PC-9 (cell line): ENCODE data around the gene GAB2. TPM values are rescaled to one million over a fixed set of nuclear protein-coding genes. Genes with fewer than 3 reads are reported as not detected.

Source experiments
- BruUV-seq: library from RNA; stranded (reverse); fragments of 400-500 nt; replicated peaks from 2 replicates; lab custom pipeline; 2021; lab: Mats Ljungman, UMichigan
- CTCF ChIA-PET: fragments of 300-600 bp; sonication (Branson Sonifier 250); formaldehyde crosslinking; loops from one replicate; lab custom pipeline; 2022; ENCODE audit warnings: antibody characterized with exemption; lab: Charles Lee
- POLR2A ChIA-PET: fragments of 300-600 bp; sonication (Branson Sonifier 250); formaldehyde crosslinking; loops from one replicate; lab custom pipeline; 2022; ENCODE audit warnings: antibody characterized with exemption; ENCODE audit not compliant: unreplicated experiment; lab: Charles Lee
- DNase-seq, 2 experiments: peaks; one replicate each; pipeline versions ENCODE4 v3.0.0 to v3.0.0-alpha.2; 2015 to 2022; ENCODE audit warnings: mixed read lengths in 1 of 2
- H2AFZ ChIP-seq: fragments of 200-600 bp; sonication (generic); 2 replicates; pipeline ENCODE4 v1.8.1; 2017; ENCODE audit warnings: antibody characterized with exemption
- H3F3A ChIP-seq: fragments of 200-600 bp; sonication (generic); 2 replicates; pipeline ENCODE4 v1.8.1; 2017; ENCODE audit warnings: antibody characterized with exemption, mild to moderate bottlenecking, low read depth; ENCODE audit not compliant: insufficient read depth
- H3K27ac ChIP-seq: fragments of 200-600 bp; sonication (generic); 2 replicates; pipeline ENCODE4 v1.6.1; 2016; ENCODE audit warnings: mixed run types
- H3K27me3 ChIP-seq: fragments of 200-600 bp; sonication (generic); 2 replicates; pipeline ENCODE4 v1.6.1; 2016; ENCODE audit warnings: low read depth, mixed run types; ENCODE audit not compliant: insufficient read depth
- H3K36me3 ChIP-seq: fragments of 200-600 bp; sonication (generic); 2 replicates; pipeline ENCODE4 v1.6.1; 2016; ENCODE audit warnings: low read depth, mixed run types
- H3K4me1 ChIP-seq: fragments of 200-600 bp; sonication (generic); replicated peaks from 2 replicates; pipeline ENCODE4 v1.6.1; 2016; ENCODE audit warnings: mixed run types; ENCODE audit not compliant: insufficient read depth
- H3K4me2 ChIP-seq: fragments of 200-600 bp; sonication (generic); 2 replicates; pipeline ENCODE4 v1.6.1; 2017; ENCODE audit warnings: mixed run types
- H3K4me3 ChIP-seq: fragments of 200-600 bp; sonication (generic); 2 replicates; pipeline ENCODE4 v1.6.1; 2016; ENCODE audit warnings: mixed run types
- H3K79me2 ChIP-seq: fragments of 200-600 bp; sonication (generic); 2 replicates; pipeline ENCODE4 v1.6.1; 2017; ENCODE audit warnings: low read depth, mixed run types
- H3K9me2 ChIP-seq: fragments of 200-600 bp; sonication (generic); 2 replicates; pipeline ENCODE4 v1.8.1; 2017; ENCODE audit warnings: mild to moderate bottlenecking; ENCODE audit not compliant: insufficient read depth
- H3K9me3 ChIP-seq: fragments of 200-600 bp; sonication (generic); 2 replicates; pipeline ENCODE4 v1.8.1; 2016; ENCODE audit warnings: low read depth; ENCODE audit not compliant: insufficient read depth
- H4K20me1 ChIP-seq: fragments of 200-600 bp; sonication (generic); 2 replicates; pipeline ENCODE4 v1.8.1; 2017; ENCODE audit not compliant: insufficient read depth
- EZH2 ChIP-seq: fragments of 200-600 bp; sonication (generic); IDR thresholded peaks from 2 replicates; pipeline ENCODE4 v1.8.0; 2017; ENCODE audit warnings: antibody characterized with exemption, low read depth
- intact Hi-C: fragments of 100-400 bp; cut with micrococcal nuclease; formaldehyde crosslinking; loops from one replicate; pipeline ENCODE4 v1.10.0; 2022; ENCODE audit not compliant: unreplicated experiment
- total RNA-seq: library from RNA; stranded (reverse); gene quantifications from 2 replicates; pipeline ENCODE4 v1.2.3, GENCODE V29; 2021
- TF ChIP-seq, protein P1 (sequence below): fragments of 200-600 bp; sonication (generic); conservative IDR thresholded peaks from 2 replicates; pipeline ENCODE4 v1.6.1; 2017; ENCODE audit warnings: mixed run types, antibody characterized with exemption, mild to moderate bottlenecking, moderate library complexity

GAB2 gene
- total RNA-seq, 1 experiment from 2014 or later = 17.5 TPM

DNA sequence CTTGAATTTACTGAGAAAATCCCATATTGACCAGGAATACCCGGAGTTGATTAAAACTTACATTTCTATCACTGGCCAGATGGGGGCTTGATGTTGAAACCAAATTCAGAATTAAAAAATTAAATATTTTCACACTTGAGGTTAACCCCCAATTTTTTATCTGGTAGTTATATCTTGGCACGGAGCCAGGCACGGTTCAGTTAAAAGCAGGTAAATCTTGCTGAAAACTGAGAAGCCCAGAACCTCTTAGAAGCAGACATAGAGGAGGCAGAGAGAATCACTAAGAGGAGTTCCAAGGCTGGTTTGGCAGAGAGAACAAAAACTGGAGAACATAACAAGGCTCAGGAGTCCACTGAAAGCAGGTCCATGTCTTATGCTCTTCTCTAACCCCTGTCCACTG is 151.2 kb downstream of the GAB2 start:
- Histone ChIP-seq H3K9me3 (no peaks in the 10 kb centered on the region), H3K4me2 (no peak overlapping the region), H2AFZ (no peak overlapping the region), H3K4me1 (no peaks in the 10 kb centered on the region), H3K27ac (no peak overlapping the region), H3K9me2 (no peaks in the 10 kb centered on the region), H3K27me3 (no peaks in the 10 kb centered on the region), H3F3A (no peaks in the 10 kb centered on the region), H4K20me1 (no peaks in the 10 kb centered on the region), H3K4me3 (no peak overlapping the region), H3K79me2 (no peaks in the 10 kb centered on the region), H3K36me3 (no peaks in the 10 kb centered on the region)
- CTCF ChIA-PET = no interaction called here
- intact Hi-C loops = no loop called here
- TF ChIP-seq, protein P1, sequence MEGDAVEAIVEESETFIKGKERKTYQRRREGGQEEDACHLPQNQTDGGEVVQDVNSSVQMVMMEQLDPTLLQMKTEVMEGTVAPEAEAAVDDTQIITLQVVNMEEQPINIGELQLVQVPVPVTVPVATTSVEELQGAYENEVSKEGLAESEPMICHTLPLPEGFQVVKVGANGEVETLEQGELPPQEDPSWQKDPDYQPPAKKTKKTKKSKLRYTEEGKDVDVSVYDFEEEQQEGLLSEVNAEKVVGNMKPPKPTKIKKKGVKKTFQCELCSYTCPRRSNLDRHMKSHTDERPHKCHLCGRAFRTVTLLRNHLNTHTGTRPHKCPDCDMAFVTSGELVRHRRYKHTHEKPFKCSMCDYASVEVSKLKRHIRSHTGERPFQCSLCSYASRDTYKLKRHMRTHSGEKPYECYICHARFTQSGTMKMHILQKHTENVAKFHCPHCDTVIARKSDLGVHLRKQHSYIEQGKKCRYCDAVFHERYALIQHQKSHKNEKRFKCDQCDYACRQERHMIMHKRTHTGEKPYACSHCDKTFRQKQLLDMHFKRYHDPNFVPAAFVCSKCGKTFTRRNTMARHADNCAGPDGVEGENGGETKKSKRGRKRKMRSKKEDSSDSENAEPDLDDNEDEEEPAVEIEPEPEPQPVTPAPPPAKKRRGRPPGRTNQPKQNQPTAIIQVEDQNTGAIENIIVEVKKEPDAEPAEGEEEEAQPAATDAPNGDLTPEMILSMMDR = no peak; the same call in 1 of the 2 replicates
- no peak for TF ChIP-seq EZH2
- BruUV-seq = no TSS peak
- POLR2A ChIA-PET = interaction anchor here (0.6 kb wide), 1 partner anchor 14 kb away, joined by 5 read pairs; no protein-coding TSS in a partner anchor
- no peak for DNase-seq

DNA sequence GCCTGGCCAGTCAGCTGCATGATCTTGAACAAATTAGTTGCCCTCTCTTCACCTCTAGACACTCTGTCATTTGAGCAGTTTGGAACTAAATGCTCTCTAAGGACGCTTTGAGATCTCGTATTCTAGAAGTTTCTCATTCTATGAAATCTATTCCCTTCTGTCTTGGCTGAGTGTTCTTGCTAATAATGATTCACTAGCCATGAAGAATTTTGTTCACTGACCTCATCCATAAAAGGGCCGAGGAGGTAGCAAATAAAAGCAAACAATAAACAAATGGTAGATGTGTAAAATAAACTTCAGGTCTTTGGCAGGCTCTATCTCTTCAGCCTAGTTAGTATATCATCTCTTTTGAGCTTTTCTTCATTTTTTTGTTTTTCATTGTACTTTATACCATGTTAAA is 152.3 kb downstream of the GAB2 start:
- Histone ChIP-seq H3K27me3 (no peaks in the 10 kb centered on the region), H3K4me1 (no peaks in the 10 kb centered on the region), H3K4me2 (no peak overlapping the region), H4K20me1 (no peaks in the 10 kb centered on the region), H3K79me2 (no peaks in the 10 kb centered on the region), H3K36me3 (no peaks in the 10 kb centered on the region), H3K27ac (no peak overlapping the region), H3K9me3 (no peaks in the 10 kb centered on the region), H2AFZ (no peak overlapping the region), H3F3A (no peaks in the 10 kb centered on the region), H3K9me2 (no peaks in the 10 kb centered on the region), H3K4me3 (no peak overlapping the region)
- intact Hi-C loops = no loop called here
- TF ChIP-seq, protein P1 = no peak
- TF ChIP-seq EZH2 = no peak
- DNase-seq = no peak
- CTCF ChIA-PET = no interaction called here
- POLR2A ChIA-PET = interaction anchor here (0.7 kb wide), 1 partner anchor 271 kb away, joined by 3 read pairs; no protein-coding TSS in a partner anchor
- BruUV-seq = no TSS peak

DNA sequence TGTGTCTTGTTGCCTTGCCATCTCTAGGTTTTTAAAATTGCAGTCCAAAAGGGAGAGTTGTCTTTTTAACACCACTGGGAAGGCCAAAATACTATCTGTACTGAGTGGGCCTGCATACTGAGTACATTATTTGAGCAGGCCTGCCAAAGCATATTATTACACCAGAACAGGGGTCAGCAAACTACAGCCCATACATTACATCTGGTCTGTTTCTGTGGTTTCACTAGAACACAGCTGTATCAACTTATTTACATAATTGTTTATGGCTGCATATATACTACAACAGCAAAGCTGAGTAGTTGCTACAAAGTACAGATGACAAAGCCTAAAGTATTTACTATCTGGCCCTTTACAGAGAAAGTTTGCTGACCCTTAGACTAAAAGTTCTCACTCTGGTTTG is 154.9 kb downstream of the GAB2 start:
- POLR2A ChIA-PET = no interaction called here
- Histone ChIP-seq H3K9me2 (no peaks in the 10 kb centered on the region), H3K36me3 (no peaks in the 10 kb centered on the region), H3K27ac (no peak overlapping the region), H2AFZ (no peak overlapping the region), H3K4me2 (no peak overlapping the region), H3K4me1 (no peaks in the 10 kb centered on the region), H3K79me2 (no peaks in the 10 kb centered on the region), H3K9me3 (no peaks in the 10 kb centered on the region), H3F3A (no peaks in the 10 kb centered on the region), H3K4me3 (no peak overlapping the region), H3K27me3 (no peaks in the 10 kb centered on the region), H4K20me1 (no peaks in the 10 kb centered on the region)
- no peak for DNase-seq
- intact Hi-C loops = no loop called here
- CTCF ChIA-PET = interaction anchor here (0.5 to 0.6 kb wide), 2 partner anchors 240 to 1056 kb away, joined by 3 read pairs; no protein-coding TSS in a partner anchor
- no TSS peak for BruUV-seq
- TF ChIP-seq, protein P1 = no peak
- TF ChIP-seq EZH2 = no peak
